ENCODE measurements around the gene SAC3D1. TPM values are rescaled to one million over a fixed set of nuclear protein-coding genes. Genes with fewer than 3 reads are reported as not detected.

Gene SAC3D1
- total and polyA plus RNA-seq, 9 of the 15 experiments (the other 6 are each of a cell fraction or from before 2014, with no cell fraction given) = 0.20 to 35.2 (median 5.8) TPM

DNA sequence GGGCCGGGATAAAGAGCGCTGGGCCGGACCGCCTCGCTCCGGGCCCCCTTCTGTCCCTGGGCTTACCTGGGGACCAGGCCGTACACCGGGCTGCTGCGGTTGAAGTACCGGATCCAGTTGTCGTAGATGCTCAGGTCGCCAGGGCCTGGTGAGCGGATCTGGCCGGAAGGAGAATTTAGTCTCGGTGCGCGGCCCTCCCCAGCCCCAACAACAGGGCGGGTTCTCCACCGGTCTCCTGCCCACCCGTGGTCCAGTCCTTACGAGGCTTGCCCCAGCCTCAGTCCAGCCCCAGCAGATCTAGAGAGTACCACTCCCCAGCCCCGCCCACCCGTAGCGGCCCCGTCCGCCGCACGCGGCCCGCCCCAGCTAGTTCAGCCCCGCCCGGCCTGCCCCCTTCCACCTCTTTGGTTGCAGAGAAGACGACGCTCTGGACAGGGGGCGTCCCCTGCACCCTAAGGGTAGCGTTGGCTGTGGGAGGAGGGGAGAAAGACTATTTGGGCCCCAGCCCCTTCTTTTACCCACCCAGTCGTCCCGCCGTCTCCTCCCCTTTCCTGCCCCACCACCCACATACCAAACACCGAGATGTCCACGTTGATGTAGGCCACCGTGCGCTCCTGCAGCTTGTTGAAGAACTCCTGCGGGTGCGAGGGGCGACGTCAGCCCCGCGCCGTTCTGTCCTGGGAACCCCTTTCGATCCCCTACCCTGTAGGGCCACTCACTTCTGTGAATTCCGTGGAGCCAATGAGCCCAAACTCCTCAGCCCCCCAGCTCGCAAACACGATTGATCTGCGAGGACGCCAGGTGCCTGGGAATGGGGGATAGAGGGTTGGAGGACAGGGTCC is 6.8 kb downstream of the SAC3D1 start (continued):
- TF ChIP-seq NFYB (IDR thresholded peaks at IDR 0.05; ENCODE audit: extremely low read depth, insufficient read length) = no peak

GRCh38 chr11:65051398-65051858 is 10.4 kb downstream of the SAC3D1 start:
- H2AFZ ChIP-seq (ENCODE audit: low read depth, low read length) = peak overlapping the region; percentile 42; the same call in 1 of the 2 replicates
- H3K36me3 ChIP-seq (ENCODE audit: control insufficient read depth, insufficient read depth, low read length) = no peaks in the 10 kb centered on the region
- intact Hi-C loops (cut with micrococcal nuclease) = no loop called here
- 33% methylated on average over 9 of the region's 9 CpGs for WGBS (ENCODE audit: insufficient coverage, low coverage, missing lambda C conversion rate)
- peaks cover 0 to 28% of the 10 kb centered on the region in 2 experiments; a peak in 2 of 5 replicates for H3K4me1 ChIP-seq (replicated peaks in 1 of 2; ENCODE audit: control insufficient read depth in 2 of 2, insufficient read depth in 2 of 2, low read length in 2 of 2)
- H3K4me2 ChIP-seq (ENCODE audit: insufficient read depth, low read length) = no peak overlapping the region
- H3K9me3 ChIP-seq (replicated peaks; ENCODE audit: control insufficient read depth, insufficient read depth, low read depth, low read length) = no peaks in the 10 kb centered on the region
- no peaks in the 10 kb centered on the region; a peak in 2 of 5 replicates for H3K27me3 ChIP-seq (ENCODE audit: control insufficient read depth in 2 of 2, insufficient read depth in 2 of 2, low read length in 2 of 2)
- no peaks in the 10 kb centered on the region for H3K79me2 ChIP-seq (ENCODE audit: control insufficient read depth, insufficient read depth, low read length)
- POLR2A ChIA-PET = interaction anchor here (0.9 kb wide), 1 partner anchor 18 kb away, joined by 3 read pairs; no protein-coding TSS in a partner anchor
- ATAC-seq (no peak; the same call in 2 of the 3 replicates), DNase-seq (ENCODE audit: extremely low read depth in 1 of 4, low spot score in 3 of 4) (no peak), FAIRE-seq (peak; percentile 58)
- no peaks in the 10 kb centered on the region for H3K9me1 ChIP-seq (ENCODE audit: control insufficient read depth, insufficient read depth, low read length)
- H3K27ac ChIP-seq (ENCODE audit: extremely low read depth, low read depth, low read length) = no peak overlapping the region
- H3K4me3 ChIP-seq = no peak overlapping the region
- no peaks in the 10 kb centered on the region for H4K20me1 ChIP-seq (replicated peaks; ENCODE audit: control insufficient read depth, insufficient read depth, low read length)
- no peak overlapping the region for H3K9ac ChIP-seq (ENCODE audit: insufficient read depth in 1 of 2, low read depth in 2 of 2, low read length in 2 of 2)
- BruUV-seq (replicated peaks) = no TSS peak
- in situ Hi-C loops (cut with MboI) = no loop called here
- CTCF ChIA-PET (ENCODE audit: low intra/inter-chr PET ratio) = no interaction called here
- TF ChIP-seq HDAC6 (IDR thresholded peaks at IDR 0.05; ENCODE audit: low read depth, low read length) (no peak), FOXA1 (IDR thresholded peaks at IDR 0.05; ENCODE audit: borderline replicate concordance) (no peak), NFIC (IDR thresholded peaks at IDR 0.05) (no peak), CEBPB (tag; IDR thresholded peaks at IDR 0.05) (peak; percentile 37; the same call in 1 of the 2 replicates), ATF4 (CRISPR knock-in tag; IDR thresholded peaks at IDR 0.05) (no peak), NCOA6 (IDR thresholded peaks at IDR 0.05) (no peak), PYGO2 (tag; IDR thresholded peaks at IDR 0.05) (no peak), KLF10 (CRISPR knock-in tag; IDR thresholded peaks at IDR 0.05) (no peak), NFE2L1 (tag; IDR thresholded peaks at IDR 0.05; ENCODE audit: borderline replicate concordance, low read depth) (no peak), MEF2A (IDR thresholded peaks at IDR 0.05; ENCODE audit: control insufficient read depth, low read depth, low read length) (no peak), ZNF584 (CRISPR knock-in tag; IDR thresholded peaks at IDR 0.05; ENCODE audit: low read depth) (no peak), KLF6 (CRISPR knock-in tag; IDR thresholded peaks at IDR 0.05; ENCODE audit: borderline replicate concordance) (no peak), POLR2AphosphoS5 (IDR thresholded peaks at IDR 0.05; ENCODE audit: control insufficient read depth, insufficient read depth, low read depth, low read length) (peak; percentile 63; the same call in 1 of the 2 replicates), EGR1 (conservative IDR thresholded peaks at IDR 0.05) (0 out of 2 replicates have a peak, but pooled peaks have one; percentile 5), ZNF764 (CRISPR knock-in tag; IDR thresholded peaks at IDR 0.05; ENCODE audit: low read depth) (no peak)
- TF ChIP-seq, protein P1, sequence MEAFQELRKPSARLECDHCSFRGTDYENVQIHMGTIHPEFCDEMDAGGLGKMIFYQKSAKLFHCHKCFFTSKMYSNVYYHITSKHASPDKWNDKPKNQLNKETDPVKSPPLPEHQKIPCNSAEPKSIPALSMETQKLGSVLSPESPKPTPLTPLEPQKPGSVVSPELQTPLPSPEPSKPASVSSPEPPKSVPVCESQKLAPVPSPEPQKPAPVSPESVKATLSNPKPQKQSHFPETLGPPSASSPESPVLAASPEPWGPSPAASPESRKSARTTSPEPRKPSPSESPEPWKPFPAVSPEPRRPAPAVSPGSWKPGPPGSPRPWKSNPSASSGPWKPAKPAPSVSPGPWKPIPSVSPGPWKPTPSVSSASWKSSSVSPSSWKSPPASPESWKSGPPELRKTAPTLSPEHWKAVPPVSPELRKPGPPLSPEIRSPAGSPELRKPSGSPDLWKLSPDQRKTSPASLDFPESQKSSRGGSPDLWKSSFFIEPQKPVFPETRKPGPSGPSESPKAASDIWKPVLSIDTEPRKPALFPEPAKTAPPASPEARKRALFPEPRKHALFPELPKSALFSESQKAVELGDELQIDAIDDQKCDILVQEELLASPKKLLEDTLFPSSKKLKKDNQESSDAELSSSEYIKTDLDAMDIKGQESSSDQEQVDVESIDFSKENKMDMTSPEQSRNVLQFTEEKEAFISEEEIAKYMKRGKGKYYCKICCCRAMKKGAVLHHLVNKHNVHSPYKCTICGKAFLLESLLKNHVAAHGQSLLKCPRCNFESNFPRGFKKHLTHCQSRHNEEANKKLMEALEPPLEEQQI (IDR thresholded peaks at IDR 0.05) = no peak
